Measurements from ENCODE around the gene GRN.
"Not testable (repeated sequence)": the region's sequence is repeated elsewhere in the genome, so short reads cannot be mapped to it uniquely, and the experiment has no call there.

The GRN gene

DNA sequence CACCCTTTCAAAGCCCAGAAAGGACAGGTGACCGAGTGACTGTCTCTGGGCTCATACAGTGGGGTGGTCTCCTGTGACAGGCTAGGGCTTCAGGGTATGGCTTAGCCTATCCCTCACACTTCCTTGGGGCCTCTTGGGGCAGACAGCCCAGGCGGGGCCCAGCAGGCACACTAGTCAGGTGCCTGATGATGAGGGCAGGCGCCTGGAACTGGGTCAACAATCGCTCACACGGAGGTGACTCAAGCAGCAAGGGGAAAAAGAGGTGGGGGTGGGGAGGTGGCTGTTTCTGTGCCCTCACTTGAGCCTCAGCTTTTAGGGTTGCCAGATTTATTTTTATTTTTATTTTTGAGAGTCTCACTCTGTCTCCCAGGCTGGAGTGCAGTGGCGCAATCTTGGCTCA lies 6.4 kb upstream of the GRN start:
- Histone ChIP-seq H3K27ac (peak overlapping the region in 4 of 21 experiments; percentile 3 to 9 (median 4)), H3K4me3 (no peak overlapping the region)

DNA sequence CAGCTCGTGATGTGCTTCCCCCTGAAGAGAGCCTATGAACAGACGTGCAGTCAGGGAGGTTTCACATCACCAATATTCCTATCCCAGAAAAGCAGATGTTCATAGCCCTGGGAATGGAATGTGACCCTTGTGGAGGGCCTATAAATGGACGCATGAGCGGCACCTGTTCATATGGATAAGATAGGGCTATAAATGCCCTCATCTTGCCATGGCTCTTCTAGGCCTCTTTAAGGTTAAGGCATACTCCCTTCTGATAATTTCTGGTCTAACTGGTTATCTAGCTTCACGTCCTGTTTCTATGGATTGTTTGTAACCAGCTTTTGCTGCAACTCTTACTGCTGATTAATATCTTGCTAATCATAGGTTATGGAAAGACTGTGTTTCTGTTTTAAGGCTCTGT lies 4.5 kb upstream of the GRN start:
- H3K27ac ChIP-seq, H3K4me3 ChIP-seq: not testable (repeated sequence)

DNA sequence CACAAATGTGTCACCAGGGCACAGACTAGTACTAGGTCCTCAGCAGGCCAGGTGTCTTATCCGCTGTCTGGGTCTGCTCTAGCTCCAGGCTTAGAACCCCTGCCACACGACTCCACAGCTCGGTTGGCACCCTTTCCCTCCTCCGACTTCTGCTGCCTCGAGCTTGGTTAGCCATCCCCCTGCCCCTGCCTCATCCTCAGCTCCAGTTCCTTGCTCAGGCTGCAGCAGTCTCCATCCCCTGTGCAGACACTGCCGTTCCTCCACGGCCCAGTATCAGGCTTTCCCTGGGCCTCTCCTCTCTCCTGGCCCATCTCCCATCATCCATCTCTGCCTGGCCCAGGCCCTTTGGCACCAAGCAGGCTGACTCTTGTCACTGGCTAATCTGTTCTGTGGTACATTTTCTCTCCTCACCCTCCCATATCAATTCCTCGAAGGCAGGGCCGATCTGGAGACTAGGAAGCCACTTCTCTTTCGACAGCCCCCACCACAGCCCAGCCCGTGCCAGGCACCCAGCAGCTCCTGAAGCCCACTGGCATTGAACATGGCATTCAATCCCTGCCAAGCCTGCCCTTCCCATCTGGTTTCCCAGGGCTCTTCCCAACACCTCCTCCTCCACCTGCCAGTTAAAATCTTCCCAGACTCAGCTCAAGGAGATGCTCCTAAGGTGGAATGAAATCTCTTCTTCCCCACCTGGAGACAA lies 1.4 kb upstream of the GRN start:
- Histone ChIP-seq H3K27ac (peak overlapping the region in 13 of 21 experiments; percentile 4 to 97 (median 89)), H3K4me3 (no peak overlapping the region)

DNA sequence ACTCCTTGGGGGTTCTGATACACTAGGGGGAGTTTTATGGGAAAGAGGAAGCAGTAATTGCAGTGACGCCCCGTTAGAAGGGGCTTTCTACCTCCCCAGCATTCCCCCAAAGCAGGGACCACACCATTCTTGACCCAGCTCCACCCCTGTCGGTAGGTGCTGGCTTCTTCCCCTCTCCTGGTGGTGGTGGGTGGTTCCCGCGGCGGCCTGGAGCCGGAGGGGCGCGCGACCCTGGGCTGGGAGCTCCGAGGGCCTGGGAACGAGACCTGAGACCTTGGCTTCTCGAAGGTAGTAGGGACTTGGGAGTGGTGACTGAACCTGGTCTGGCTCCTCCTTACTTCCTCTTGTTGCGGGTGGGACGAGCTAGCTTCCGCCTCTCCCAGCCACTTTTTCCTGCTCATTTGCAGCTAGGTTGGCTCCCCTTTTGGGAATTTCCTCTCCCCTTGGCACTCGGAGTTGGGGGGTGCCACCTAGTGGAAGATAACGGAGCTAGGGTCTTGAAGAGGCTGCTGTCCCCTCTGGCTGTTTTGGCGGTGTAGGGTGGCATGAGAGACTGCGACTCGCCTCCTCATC lies 438 bp downstream of the GRN start:
- H3K4me3 ChIP-seq, result peak overlapping the region; percentile 72 to 94 (median 86)
- peak overlapping the region; percentile 68 to 97 (median 91) for H3K27ac ChIP-seq

DNA sequence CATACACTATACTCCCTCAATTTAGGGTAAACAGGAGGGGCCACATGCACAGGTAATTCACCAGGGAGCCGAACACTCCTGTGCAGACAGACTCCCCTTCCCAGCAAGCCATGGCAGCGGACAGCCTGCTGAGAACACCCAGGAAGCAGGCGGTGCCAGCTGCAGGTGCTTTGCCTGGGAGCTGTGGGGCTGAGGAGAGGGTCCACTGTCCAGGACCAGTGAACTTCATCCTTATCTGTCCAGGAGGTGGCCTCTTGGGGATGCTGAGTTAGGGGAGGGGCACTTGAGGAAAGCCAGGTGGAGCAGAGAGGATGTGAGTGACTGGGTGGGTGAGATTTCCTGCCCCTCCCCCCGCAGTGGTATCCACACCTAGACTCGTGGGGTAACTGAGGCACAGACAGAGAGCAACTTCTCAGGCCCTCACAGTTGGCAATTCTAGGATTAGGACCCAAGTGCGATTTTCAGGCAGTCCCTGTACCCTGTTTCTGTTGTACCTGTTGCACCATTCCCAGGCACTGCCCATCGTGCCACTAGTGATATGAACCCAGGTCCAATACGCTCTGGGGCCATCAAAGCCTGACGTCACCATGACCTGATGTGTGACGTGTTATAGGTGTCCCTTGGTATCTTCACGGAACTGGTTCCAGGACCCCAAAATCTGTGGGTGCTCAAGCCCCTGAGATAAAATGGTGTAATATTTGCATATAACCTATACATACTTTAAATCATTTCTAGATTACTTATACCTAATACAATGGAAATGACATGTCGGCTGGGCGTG lies 1.2 kb downstream of the GRN start:
- Histone ChIP-seq H3K27ac (peak overlapping the region in 18 of 21 experiments; percentile 85 to 95 (median 91)), H3K4me3 (peak overlapping the region; percentile 72 to 94 (median 86))

DNA sequence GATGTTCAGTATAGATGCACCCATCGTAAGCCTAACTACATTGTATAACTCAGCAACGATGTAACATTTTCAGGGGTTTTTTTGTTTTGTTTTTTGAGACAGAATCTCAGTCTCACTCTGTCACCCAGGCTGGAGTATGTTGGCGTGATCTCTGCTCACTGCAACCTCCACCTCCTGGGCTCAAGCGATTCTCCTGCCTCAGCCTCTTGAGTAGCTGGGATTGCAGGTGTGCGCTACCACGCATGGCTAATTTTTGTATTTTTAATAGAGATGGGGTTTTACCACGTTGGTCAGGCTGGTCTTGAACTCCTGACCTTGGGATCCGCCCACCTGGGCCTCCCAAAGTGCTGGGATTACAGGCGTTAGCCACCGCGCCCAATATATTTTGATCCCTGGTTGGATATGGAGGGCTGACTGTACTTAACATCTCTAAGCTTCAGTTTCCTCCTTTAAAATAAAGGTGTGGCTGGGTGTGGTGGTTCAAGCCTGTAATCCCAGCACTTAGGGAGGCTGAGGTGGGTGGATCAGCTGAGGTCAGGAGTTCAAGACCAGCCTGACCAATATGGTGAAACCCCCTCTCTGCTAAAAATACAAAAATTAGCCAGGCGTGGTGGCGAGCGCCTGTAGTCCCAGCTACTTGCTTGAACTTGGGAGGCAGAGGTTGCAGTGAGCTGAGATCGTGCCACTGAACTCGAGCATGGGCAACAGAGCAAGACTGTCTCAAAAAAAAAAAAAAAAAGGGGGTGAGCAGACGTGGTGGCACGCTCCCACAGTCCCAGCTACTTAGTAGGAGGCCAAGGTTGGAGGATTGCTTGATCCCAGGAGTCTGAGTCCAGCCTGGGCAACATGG lies 2.3 kb downstream of the GRN start:
- H3K4me3 ChIP-seq, result not testable (repeated sequence)
- H3K27ac ChIP-seq, result peak overlapping the region in 12 of 21 experiments; percentile 4 to 72 (median 28)

DNA sequence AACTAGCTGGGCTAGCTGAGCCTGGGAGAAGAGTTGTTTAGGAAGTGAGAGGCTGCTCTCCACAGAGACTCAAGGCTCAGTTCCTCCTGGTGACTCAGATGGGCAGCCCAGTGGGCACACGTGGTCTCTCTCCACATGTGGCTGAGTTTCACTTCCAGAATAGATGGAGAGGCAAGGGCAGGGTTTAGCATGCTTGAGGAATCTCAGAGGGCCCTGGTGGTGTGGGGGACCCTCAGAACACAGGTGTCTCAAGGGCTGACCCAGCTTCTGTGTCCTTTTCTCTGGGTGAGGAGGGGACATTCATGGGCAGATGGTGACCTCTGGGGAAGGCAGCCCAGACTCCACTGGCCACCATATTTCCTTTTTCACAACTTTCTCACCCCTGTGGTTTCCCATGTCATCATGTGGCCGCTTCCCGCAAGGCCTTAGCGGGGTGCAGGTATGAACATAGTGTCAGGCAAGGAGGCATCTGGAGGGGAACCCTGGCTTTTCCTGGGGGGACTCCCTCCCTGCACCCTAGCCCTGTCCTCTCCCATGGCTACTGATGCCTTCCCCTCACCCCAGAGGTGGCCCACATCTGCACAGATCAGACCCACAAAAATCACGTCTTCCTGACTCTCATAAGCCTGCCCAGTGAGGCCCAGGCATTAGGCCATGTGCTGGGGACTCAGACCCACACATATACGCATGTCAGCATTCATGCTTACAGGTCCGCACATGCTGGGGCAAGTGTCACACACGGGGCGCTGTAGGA lies 3.3 kb downstream of the GRN start:
- no peak overlapping the region for H3K4me3 ChIP-seq
- H3K27ac ChIP-seq, result peak overlapping the region in 14 of 21 experiments; percentile 0 to 72 (median 24)

DNA sequence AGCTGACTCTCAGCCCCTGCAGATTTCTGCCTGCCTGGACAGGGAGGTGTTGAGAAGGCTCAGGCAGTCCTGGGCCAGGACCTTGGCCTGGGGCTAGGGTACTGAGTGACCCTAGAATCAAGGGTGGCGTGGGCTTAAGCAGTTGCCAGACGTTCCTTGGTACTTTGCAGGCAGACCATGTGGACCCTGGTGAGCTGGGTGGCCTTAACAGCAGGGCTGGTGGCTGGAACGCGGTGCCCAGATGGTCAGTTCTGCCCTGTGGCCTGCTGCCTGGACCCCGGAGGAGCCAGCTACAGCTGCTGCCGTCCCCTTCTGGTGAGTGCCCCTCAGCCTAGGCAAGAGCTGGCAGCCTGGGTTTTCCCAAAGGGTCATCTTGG lies 3.9 kb downstream of the GRN start:
- Histone ChIP-seq H3K27ac (peak overlapping the region in 7 of 21 experiments; percentile 0 to 72 (median 54)), H3K4me3 (no peak overlapping the region)

DNA sequence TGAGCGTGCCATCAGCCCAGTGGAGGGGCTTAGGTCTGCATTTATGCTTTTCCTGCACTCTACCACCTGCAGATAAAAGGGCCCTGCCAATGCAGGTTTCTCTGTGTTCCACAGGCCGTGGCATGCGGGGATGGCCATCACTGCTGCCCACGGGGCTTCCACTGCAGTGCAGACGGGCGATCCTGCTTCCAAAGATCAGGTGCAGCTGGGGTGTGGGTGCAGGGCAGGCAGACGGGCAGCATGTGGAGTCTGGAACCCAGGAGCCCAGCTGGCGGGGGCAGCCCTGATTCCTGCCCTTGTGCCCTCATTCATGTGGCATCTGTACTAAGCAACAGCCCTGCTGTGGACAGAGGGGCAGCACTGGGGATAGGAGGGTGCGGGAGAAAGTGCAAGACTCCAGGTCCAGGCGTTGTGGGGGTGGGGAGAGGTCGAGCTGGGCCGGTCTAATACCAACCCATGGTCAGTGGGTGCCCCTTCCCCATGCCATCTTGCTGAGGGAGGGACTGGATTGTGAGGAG lies 4.5 kb downstream of the GRN start:
- peak overlapping the region in 1 of 21 experiments; percentile 72 for H3K27ac ChIP-seq
- no peak overlapping the region for H3K4me3 ChIP-seq

DNA sequence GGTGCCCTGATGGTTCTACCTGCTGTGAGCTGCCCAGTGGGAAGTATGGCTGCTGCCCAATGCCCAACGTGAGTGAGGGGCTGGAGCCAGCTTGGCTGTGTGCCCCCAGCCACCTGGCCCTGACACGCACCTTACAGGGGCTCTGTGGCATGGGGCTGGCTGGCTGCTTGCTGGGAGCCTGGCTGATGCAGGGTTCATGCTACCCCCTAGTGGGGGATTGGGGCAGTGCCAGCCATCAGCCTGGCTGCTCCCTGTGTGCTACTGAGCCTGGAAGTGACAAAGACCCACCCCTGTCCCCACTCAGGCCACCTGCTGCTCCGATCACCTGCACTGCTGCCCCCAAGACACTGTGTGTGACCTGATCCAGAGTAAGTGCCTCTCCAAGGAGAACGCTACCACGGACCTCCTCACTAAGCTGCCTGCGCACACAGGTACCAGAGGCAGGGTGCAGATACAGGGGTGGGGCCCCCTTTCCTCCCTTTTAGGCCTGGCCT lies 5.7 kb downstream of the GRN start:
- Histone ChIP-seq H3K4me3 (no peak overlapping the region), H3K27ac (no peak overlapping the region)

DNA sequence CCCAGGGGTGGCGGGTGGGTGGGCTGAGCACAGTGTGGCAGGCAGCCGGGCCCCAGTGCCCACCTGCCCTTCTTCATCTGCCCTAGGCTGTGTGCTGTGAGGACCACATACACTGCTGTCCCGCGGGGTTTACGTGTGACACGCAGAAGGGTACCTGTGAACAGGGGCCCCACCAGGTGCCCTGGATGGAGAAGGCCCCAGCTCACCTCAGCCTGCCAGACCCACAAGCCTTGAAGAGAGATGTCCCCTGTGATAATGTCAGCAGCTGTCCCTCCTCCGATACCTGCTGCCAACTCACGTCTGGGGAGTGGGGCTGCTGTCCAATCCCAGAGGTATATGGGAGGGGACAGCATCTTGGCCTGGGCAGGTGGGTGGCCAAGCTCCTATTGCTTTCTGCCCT lies 6.4 kb downstream of the GRN start:
- Histone ChIP-seq H3K27ac (no peak overlapping the region), H3K4me3 (no peak overlapping the region)

DNA sequence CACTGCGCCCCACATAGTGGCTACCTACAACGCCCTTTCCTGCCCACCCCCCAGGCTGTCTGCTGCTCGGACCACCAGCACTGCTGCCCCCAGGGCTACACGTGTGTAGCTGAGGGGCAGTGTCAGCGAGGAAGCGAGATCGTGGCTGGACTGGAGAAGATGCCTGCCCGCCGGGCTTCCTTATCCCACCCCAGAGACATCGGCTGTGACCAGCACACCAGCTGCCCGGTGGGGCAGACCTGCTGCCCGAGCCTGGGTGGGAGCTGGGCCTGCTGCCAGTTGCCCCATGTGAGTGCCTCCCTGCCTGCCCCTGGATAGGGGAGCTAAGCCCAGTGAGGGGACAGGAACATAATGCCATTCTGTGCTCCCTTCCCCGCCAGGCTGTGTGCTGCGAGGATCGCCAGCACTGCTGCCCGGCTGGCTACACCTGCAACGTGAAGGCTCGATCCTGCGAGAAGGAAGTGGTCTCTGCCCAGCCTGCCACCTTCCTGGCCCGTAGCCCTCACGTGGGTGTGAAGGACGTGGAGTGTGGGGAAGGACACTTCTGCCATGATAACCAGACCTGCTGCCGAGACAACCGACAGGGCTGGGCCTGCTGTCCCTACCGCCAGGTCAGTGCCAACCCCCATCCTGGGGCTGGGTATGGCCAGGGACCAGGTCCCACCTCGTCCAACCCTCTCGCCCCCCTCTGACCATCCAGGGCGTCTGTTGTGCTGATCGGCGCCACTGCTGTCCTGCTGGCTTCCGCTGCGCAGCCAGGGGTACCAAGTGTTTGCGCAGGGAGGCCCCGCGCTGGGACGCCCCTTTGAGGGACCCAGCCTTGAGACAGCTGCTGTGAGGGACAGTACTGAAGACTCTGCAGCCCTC lies 7.1 kb downstream of the GRN start:
- Histone ChIP-seq H3K4me3 (no peak overlapping the region), H3K27ac (no peak overlapping the region)

DNA sequence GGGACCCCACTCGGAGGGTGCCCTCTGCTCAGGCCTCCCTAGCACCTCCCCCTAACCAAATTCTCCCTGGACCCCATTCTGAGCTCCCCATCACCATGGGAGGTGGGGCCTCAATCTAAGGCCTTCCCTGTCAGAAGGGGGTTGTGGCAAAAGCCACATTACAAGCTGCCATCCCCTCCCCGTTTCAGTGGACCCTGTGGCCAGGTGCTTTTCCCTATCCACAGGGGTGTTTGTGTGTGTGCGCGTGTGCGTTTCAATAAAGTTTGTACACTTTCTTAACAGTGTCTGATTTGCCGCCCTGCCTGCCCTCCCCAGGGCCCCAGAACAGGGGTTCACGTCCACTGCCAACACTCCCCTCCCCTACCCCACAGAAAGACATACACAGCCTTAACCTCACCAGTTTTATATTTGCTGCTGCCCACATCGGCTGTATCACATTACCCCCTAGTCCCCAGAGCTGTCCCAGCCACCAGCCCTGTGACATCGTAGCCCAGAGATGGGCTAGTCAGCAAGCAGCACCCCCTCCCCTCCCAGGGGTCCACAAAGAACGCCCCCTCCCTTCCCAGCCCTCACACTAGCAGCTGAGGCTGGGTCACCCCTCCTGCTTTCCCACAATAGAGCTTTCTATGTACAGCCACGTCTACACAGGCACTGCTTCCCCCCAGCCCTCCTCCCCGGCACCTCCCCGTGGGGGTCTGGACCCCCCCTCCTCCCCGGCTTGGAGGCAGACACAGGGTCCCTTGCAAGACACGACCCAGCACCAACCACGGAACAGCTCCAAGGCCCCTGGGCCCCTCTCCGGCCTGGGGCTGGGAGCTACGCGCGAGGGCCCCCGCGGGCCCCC lies 7.9 kb downstream of the GRN start:
- Histone ChIP-seq H3K27ac (peak overlapping the region in 5 of 21 experiments; percentile 9 to 67 (median 37)), H3K4me3 (peak overlapping the region; percentile 17 to 48 (median 29))

DNA sequence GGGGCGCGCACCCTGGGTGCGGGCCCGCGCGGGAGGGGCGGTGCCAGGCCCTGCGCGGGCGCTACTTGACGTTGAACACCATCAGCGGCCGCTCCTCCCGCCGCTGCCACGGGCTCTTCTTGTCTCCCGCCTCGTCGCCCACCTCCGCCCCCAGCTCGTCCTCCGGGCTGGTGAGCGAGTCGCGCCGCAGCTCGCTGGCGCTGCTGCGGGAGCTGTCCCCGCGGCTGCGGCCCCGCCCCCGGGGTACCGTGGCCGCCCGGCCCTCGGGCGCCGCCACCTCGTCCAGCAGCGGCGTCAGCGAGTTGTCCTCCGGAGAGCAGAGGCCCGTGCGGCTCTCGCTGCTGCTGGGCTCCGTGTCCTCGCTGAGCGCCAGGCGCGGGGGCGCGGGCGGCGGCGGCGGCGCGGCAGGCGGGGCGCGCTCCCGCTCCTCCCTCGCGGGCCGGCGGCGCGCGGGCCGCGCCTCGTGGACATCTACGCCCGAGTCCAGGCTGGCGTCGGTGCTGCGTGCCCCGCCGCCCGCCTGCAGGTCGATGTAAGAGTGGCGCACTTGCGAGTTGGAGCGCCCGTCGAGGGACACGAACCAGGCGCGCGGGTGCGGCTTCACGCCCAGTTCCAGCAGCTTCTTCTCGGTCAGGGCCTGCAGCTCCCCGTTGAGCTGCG lies 8.7 kb downstream of the GRN start:
- Histone ChIP-seq H3K27ac (peak overlapping the region in 5 of 21 experiments; percentile 9 to 67 (median 37)), H3K4me3 (peak overlapping the region; percentile 17 to 48 (median 29))

DNA sequence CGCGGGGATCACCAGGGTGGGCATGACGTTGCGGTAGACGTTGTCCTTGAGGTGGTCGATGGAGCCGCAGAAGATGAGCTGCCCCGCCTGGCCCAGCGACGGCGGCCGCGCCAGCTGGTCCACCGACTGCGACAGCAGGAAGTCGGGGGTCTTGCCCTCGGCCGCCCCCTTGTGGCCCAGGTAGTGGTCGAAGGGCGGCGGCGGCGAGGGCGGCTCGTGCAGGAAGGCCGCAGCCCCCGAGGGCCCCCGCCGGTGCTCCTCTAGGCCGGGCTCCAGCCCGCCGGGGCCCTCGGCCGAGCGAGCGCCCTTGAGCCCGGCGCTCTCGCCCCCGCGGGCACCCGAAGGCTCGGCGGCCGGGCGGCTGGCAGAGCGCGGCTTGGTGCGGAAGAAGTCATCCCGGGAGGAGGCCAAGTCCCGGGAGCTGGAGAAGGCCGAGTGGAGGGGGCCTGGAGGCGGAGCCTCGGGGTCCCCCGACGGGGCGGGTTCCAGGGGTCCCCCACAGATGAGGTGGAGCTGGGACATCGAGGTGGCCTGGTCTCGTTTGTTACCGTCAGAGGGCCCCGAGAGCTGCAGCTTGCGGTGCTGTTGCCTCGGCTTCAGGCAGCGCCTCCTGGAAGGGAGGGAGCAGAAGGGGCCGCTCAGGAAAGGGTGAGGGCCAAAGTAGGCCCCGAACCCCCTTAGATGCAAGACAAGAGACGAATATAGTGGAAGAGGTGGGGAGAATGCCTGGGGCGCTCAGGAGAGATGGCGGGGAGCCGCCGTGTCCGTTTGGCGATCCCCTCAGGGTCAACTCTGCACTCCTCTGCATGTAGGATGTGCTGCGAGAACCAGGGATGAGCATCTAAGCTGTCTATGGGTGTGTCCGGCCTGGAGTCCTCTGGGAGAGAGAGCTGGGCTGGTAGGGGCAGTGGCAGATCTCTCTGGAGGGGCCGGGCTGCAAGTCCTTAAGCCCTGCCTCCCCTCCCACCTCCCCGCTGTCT lies 9.8 kb downstream of the GRN start:
- Histone ChIP-seq H3K4me3 (peak overlapping the region in 5 of 7 experiments; percentile 2 to 48 (median 38)), H3K27ac (no peak overlapping the region)

Data from skin epidermis (tissue), 12 donors.